T-helper 17 cell (primary cell): ENCODE measurements around the gene CTLA4. TPM values are rescaled to one million over a fixed set of nuclear protein-coding genes. Genes with fewer than 3 reads are reported as not detected.
"Not testable (repeated sequence)": the region's sequence is repeated elsewhere in the genome, so short reads cannot be mapped to it uniquely, and the experiment has no call there.

Experiments used
- ATAC-seq: fragments of 150-1000 bp; cut with Tn5 transposase; 2 replicates; pipeline ENCODE4 v1.10.0; 2021; ENCODE audit warnings: mild to moderate bottlenecking, moderate library complexity
- DNase-seq, 3 donors: peaks; one replicate each; pipeline versions ENCODE4 v3.0.0 to v3.0.0-alpha.2; 2020 to 2021
- H3K9me3 ChIP-seq: one replicate; pipeline ENCODE4 v1.7.0; 2013; ENCODE audit warnings: low read length, mild to moderate bottlenecking; ENCODE audit not compliant: control insufficient read depth, poor library complexity, severe bottlenecking
- H3K27ac Mint-ChIP-seq: one replicate; pipeline ENCODE4 v1.8.0; 2022; ENCODE audit warnings: mild to moderate bottlenecking, moderate library complexity, mixed read lengths
- H3K27me3 Mint-ChIP-seq: one replicate; pipeline ENCODE4 v1.8.0; 2022; ENCODE audit warnings: mixed read lengths
- H3K36me3 Mint-ChIP-seq: one replicate; pipeline ENCODE4 v1.8.0; 2022; ENCODE audit warnings: low read depth, mixed read lengths
- H3K4me1 Mint-ChIP-seq: one replicate; pipeline ENCODE4 v1.8.0; 2022; ENCODE audit warnings: mild to moderate bottlenecking, mixed read lengths
- H3K4me3 Mint-ChIP-seq: one replicate; pipeline ENCODE4 v1.8.0; 2022; ENCODE audit warnings: mild to moderate bottlenecking, moderate library complexity, mixed read lengths
- total RNA-seq, 4 donors: library from RNA in 2 of 4; stranded (reverse) in 2 of 4; gene quantifications; one replicate each; pipeline ENCODE4 v1.2.3 and lab custom pipeline; 2022 to 2026

The CTLA4 gene
- total RNA-seq, 2 donors from 2014 or later: 77.2 to 109 TPM

- Mint-ChIP-seq H3K4me3 (peak overlapping the region; percentile 19), H3K36me3 (peaks cover 2% of the 10 kb centered on the region), H3K4me1 (peaks cover 39% of the 10 kb centered on the region), H3K27ac (peak overlapping the region; percentile 0), H3K27me3 (peaks cover 8% of the 10 kb centered on the region)
- peaks cover 3% of the 10 kb centered on the region for H3K9me3 ChIP-seq
- DNase-seq (no peak), ATAC-seq (peak; percentile 32)
Observed at GRCh38 chr2:203861607-203862006, 6.0 kb upstream of the CTLA4 start.

DNA sequence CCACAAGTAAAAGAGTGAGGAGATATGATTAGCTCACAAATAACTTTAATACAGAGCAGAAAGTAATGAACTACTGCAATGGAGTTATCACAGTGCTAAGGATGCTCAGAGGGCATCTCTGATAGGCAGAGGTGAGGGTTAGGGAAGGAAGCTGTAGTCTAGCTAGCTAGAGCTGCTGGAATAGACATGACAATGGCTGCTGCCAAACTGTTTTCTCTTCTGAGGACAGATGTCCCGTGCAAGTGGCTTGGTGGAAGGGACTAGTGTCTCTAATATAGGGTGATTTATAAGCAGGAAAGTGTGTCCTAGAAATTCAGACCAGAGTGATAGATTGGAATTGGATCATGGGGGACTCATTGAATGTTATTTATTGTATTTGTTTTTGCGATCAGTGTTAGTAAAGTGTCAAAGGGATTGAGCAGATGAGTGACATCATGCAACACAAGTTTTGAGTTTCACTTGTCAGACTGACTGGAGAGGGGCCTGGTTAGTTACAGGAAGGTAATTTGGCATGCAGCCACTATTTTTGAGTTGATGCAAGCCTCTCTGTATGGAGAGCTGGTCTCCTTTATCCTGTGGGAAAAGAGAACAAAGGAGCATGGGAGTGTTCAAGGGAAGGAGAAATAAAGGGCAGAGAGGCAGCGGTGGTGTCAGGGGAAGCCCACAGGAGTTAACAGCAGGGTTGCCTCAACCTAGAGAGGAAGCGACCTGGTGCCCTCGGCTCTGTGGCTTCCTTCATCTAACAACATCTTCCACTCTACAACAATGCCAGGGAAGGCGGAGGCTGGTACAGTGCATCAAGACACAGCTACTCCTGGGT, 1.9 kb downstream of the CTLA4 start:
- peaks cover 17% of the 10 kb centered on the region for H3K36me3 Mint-ChIP-seq
- DNase-seq (peak; percentile 28 to 47 (median 44)), ATAC-seq (peak; percentile 85)
- H3K4me1 Mint-ChIP-seq: peaks cover 53% of the 10 kb centered on the region
- peak overlapping the region; percentile 98 for H3K27ac Mint-ChIP-seq
- no peaks in the 10 kb centered on the region for H3K27me3 Mint-ChIP-seq
- H3K4me3 Mint-ChIP-seq: peak overlapping the region; percentile 88
- H3K9me3 ChIP-seq: peaks cover 3% of the 10 kb centered on the region

DNA sequence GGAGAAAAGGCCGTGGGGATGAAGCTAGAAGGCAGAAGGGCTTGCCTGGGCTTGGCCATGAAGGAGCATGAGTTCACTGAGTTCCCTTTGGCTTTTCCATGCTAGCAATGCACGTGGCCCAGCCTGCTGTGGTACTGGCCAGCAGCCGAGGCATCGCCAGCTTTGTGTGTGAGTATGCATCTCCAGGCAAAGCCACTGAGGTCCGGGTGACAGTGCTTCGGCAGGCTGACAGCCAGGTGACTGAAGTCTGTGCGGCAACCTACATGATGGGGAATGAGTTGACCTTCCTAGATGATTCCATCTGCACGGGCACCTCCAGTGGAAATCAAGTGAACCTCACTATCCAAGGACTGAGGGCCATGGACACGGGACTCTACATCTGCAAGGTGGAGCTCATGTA, 2.9 kb downstream of the CTLA4 start:
- Mint-ChIP-seq H3K4me3 (peak overlapping the region; percentile 88), H3K36me3 (peaks cover 20% of the 10 kb centered on the region), H3K27ac (peak overlapping the region; percentile 98), H3K4me1 (peaks cover 58% of the 10 kb centered on the region), H3K27me3 (no peaks in the 10 kb centered on the region)
- no peak for DNase-seq
- no peak for ATAC-seq
- H3K9me3 ChIP-seq: no peaks in the 10 kb centered on the region

- H3K9me3 ChIP-seq: no peaks in the 10 kb centered on the region
- DNase-seq (no peak), ATAC-seq (no peak)
- peaks cover 55% of the 10 kb centered on the region for H3K4me1 Mint-ChIP-seq
- H3K27ac Mint-ChIP-seq: peak overlapping the region; percentile 98
- H3K27me3 Mint-ChIP-seq: no peaks in the 10 kb centered on the region
- H3K36me3 Mint-ChIP-seq: peaks cover 20% of the 10 kb centered on the region
- peak overlapping the region; percentile 88 for H3K4me3 Mint-ChIP-seq
Observed at GRCh38 chr2:203870941-203871340, 3.4 kb downstream of the CTLA4 start.

- Mint-ChIP-seq H3K27me3 (no peaks in the 10 kb centered on the region), H3K27ac (peak overlapping the region; percentile 98), H3K36me3 (peaks cover 20% of the 10 kb centered on the region), H3K4me3 (peak overlapping the region; percentile 88), H3K4me1 (peaks cover 54% of the 10 kb centered on the region)
- H3K9me3 ChIP-seq: no peaks in the 10 kb centered on the region
- ATAC-seq (peak; percentile 1), DNase-seq (no peak)
Observed at GRCh38 chr2:203871371-203871983, 3.9 kb downstream of the CTLA4 start.

DNA sequence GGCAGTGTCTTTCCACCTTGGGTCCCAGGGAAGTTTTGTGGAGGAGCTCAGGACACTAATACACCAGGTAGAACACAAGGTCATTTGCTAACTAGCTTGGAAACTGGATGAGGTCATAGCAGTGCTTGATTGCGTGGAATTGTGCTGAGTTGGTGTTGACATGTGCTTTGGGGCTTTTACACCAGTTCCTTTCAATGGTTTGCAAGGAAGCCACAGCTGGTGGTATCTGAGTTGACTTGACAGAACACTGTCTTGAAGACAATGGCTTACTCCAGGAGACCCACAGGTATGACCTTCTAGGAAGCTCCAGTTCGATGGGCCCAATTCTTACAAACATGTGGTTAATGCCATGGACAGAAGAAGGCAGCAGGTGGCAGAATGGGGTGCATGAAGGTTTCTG, 5.9 kb downstream of the CTLA4 start:
- no peak overlapping the region for H3K4me3 Mint-ChIP-seq

GRCh38 chr2:203873921-203874631, 6.5 kb downstream of the CTLA4 start:
- peaks cover 19% of the 10 kb centered on the region for H3K36me3 Mint-ChIP-seq
- peak overlapping the region; percentile 4 for H3K4me3 Mint-ChIP-seq
- ATAC-seq (no peak), DNase-seq (no peak)
- peak overlapping the region; percentile 35 for H3K27ac Mint-ChIP-seq
- H3K27me3 Mint-ChIP-seq: no peaks in the 10 kb centered on the region
- no peaks in the 10 kb centered on the region for H3K9me3 ChIP-seq
- H3K4me1 Mint-ChIP-seq: peaks cover 49% of the 10 kb centered on the region

More for the DNA sequence above, 5.9 kb downstream of the CTLA4 start:
- peaks cover 52% of the 10 kb centered on the region for H3K4me1 Mint-ChIP-seq
- no peaks in the 10 kb centered on the region for H3K27me3 Mint-ChIP-seq
- H3K9me3 ChIP-seq: no peaks in the 10 kb centered on the region
- no peak for DNase-seq
- no peak for ATAC-seq
- peaks cover 20% of the 10 kb centered on the region for H3K36me3 Mint-ChIP-seq
- H3K27ac Mint-ChIP-seq: no peak overlapping the region

DNA sequence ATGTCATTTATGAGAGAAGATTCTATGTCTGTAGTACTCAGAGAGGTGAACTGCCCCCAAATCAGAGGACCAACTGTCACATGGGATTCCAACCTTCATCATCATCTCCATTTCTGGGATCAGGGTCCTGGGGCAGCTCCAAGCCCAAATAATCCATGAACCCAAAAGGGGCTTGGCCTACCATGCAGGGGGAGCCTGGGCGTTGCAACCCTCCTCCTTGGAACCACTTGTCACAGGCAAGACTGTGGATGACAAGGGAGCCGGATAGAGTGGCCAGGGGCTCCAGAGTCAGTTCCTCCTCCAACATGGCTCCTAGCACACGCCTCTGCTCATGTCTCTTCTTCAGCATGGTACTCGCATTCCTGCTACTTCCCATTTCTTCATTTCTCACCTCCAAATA, 7.9 kb downstream of the CTLA4 start:
- no peak for DNase-seq
- Mint-ChIP-seq H3K4me3 (no peak overlapping the region), H3K36me3 (peaks cover 12% of the 10 kb centered on the region), H3K27ac (peak overlapping the region; percentile 35), H3K4me1 (peaks cover 35% of the 10 kb centered on the region), H3K27me3 (no peaks in the 10 kb centered on the region)
- no peaks in the 10 kb centered on the region for H3K9me3 ChIP-seq
- no peak for ATAC-seq

DNA sequence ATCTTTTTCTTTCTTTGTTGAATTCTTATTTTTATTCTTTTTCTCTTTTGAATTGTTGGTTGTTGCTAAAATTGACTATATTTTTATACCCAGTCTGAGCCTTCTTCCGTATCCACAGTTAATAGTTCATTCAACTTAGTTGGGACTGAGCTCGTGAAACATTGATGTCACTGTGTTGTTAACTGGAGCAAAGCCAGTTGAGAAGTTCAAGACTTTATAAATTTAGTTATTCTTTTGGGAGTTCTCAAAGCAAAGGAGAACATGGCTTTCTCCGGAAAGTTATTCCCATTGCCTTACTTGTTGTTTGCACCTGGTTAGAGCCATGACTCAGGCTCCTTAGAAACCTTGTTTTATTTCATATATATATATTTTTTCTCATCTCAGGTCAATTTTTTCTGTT, 8.8 kb downstream of the CTLA4 start:
- Mint-ChIP-seq H3K36me3 (peaks cover 11% of the 10 kb centered on the region), H3K4me3 (peak overlapping the region; percentile 5), H3K27me3 (no peaks in the 10 kb centered on the region), H3K4me1 (peaks cover 29% of the 10 kb centered on the region), H3K27ac (peak overlapping the region; percentile 79)
- H3K9me3 ChIP-seq: no peaks in the 10 kb centered on the region
- ATAC-seq (no peak), DNase-seq (no peak)

GRCh38 chr2:203878063-203878462, 10.5 kb downstream of the CTLA4 start:
- DNase-seq (no peak), ATAC-seq (no peak)
- no peaks in the 10 kb centered on the region for H3K27me3 Mint-ChIP-seq
- no peaks in the 10 kb centered on the region for H3K9me3 ChIP-seq
- peaks cover 18% of the 10 kb centered on the region for H3K4me1 Mint-ChIP-seq
- peaks cover 6% of the 10 kb centered on the region for H3K36me3 Mint-ChIP-seq
- H3K4me3 Mint-ChIP-seq: no peak overlapping the region
- peak overlapping the region; percentile 44 for H3K27ac Mint-ChIP-seq

DNA sequence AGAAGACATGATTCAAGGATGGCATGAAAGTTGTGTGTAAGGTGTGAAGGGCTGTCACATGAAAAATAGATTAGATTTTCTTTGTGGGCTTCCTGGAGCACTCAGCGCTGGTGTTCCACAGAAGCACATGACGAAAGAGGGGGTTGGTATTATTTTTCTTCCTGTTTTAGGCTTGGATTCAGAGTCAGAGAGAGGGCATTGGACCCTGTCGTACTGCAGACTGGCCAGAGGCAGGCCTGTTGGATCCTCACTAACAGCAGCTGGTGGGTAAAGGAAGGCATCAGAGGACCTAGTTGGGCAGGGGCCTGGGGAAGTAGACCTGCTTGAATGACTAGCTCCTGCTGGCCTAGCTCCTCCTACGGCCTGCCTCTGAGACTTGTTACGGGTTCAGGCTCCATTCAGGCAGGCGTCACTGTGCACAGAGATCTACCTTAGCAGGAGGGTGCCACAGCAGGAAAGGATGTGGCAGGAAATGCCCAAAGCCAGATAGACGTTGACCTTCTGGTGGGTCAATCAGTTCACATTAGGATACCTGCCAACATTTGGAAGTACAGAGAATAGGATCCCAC, 13.1 kb downstream of the CTLA4 start:
- H3K9me3 ChIP-seq: no peaks in the 10 kb centered on the region
- H3K36me3 Mint-ChIP-seq: no peaks in the 10 kb centered on the region
- H3K27me3 Mint-ChIP-seq: no peaks in the 10 kb centered on the region
- DNase-seq: no peak
- no peak overlapping the region for H3K4me3 Mint-ChIP-seq
- peaks cover 14% of the 10 kb centered on the region for H3K4me1 Mint-ChIP-seq
- H3K27ac Mint-ChIP-seq: no peak overlapping the region
- ATAC-seq: no peak

GRCh38 chr2:203881185-203881584, 13.6 kb downstream of the CTLA4 start:
- not testable (repeated sequence) for H3K27me3 Mint-ChIP-seq, H3K36me3 Mint-ChIP-seq, H3K27ac Mint-ChIP-seq, DNase-seq, H3K4me3 Mint-ChIP-seq, ATAC-seq, H3K9me3 ChIP-seq
- H3K4me1 Mint-ChIP-seq: peaks cover 15% of the 10 kb centered on the region

DNA sequence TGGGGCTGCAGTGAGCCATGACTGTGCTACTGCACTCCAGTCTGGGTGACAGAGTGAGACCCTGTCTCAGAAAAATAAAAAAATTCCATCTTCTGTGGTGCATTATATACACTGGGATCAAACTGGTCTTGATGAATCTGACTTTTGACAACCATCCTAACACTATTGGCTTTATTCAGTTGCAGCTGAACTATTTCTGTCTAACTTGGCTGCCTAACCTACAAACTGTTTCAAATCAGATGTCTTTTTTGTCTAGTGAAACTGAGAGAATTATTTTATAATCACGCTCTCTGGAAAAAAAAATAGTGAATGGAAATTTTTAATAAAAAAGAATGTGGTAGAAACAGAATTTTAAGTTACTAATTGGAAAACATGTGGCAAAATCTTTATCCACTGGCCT, 15.0 kb downstream of the CTLA4 start:
- H3K9me3 ChIP-seq: no peaks in the 10 kb centered on the region
- Mint-ChIP-seq H3K36me3 (no peaks in the 10 kb centered on the region), H3K27ac (peak overlapping the region; percentile 71), H3K4me1 (peaks cover 18% of the 10 kb centered on the region), H3K4me3 (no peak overlapping the region), H3K27me3 (no peaks in the 10 kb centered on the region)
- DNase-seq (no peak), ATAC-seq (no peak)
